HG03064 (cell line): ENCODE results near the gene EDC3.
"Not testable (repeated sequence)": the region's sequence is repeated elsewhere in the genome, so short reads cannot be mapped to it uniquely, and the experiment has no call there.

ENCODE experiments used
- ATAC-seq: cut with Tn5 transposase; IDR thresholded peaks from one replicate; pipeline ENCODE4 v1.9.1; 2021; ENCODE audit warnings: low read depth; ENCODE audit not compliant: unreplicated experiment

EDC3 gene

GRCh38 chr15:74612677-74613076 lies 83.1 kb downstream of the EDC3 start:
- no peak for ATAC-seq

DNA sequence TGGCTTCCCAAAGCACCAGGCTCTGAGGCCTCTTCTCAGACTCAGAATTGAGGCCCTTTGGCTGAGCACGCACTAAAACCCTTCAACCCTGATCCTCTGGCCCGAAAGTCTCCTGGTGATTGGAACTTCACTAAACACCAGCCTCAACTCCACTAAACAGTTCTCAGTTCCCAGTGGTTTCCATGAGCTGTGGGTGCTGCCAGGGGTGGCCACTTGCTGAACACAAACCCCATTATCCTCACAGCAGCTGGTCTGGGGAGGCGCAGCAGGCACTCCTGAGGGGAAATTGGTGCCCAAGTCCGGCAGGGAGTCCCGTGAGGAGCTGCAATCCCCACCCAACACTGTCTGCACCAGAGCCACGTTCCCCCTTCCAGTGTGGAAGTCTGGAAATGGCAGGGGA lies 84.0 kb downstream of the EDC3 start:
- no peak for ATAC-seq

DNA sequence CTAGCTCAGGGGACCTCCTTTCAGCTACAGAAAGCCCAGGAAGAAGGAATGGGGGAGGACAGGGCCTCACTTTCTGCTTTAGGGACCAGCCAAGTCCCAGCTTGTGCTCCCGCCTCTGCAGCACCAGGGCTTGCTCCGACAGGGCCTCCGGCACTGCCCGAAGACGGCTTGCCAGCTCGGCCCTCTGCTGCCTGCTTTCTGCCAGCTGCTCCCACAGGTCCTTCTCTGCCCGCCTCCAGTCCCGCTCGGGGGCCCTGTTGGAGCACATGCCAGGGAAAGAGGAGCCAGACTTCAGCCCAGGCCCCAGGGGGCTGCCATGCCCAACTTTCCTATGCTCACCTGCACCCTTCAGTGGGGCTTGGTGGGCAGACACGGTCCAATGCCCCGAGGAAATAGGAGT lies 84.5 kb downstream of the EDC3 start:
- ATAC-seq = no peak

GRCh38 chr15:74610302-74610951 lies 85.4 kb downstream of the EDC3 start:
- no peak for ATAC-seq

GRCh38 chr15:74609938-74610301 lies 85.9 kb downstream of the EDC3 start:
- ATAC-seq = no peak

GRCh38 chr15:74608786-74609185 lies 87.0 kb downstream of the EDC3 start:
- ATAC-seq = no peak

- no peak for ATAC-seq
Measured at GRCh38 chr15:74605795-74606150, 90.1 kb downstream of the EDC3 start.

DNA sequence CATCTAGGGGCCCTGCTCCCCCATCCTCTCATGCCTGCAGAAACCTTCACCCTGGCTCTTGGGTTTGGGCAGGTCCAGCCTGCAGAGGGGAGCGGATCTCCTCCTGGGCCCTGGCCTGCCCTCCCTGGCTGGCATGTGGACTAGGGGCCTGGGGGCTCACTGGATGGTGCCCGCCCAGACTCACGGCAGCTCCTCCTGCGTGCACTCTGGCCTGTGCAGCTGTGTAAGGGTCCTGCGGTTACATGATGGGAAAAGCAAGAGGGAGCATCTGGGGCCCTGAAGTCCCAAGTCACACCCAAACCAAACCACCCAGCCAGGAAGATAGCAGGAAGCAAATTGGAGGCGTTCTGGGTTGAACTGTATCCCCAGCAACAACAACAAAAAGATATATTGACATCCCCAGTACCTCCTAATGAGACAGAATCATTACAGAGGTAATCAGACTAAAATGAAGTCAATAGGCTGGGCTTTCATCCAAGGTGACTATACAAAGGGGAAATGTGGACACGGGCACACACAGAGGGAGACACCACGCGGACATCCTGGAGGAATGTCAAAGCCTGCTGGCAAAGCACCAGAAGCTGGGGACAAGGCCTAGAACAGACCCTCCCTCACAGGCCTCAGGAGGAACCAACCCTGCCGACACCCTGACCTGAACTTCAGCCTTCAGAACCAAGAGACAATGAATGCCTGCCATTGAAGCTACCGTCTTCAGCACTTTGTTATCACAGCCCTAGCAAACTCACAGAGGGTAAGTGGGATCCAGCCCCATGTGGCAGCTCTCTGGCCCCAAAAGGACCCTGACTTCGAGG lies 90.6 kb downstream of the EDC3 start:
- ATAC-seq = no peak

- ATAC-seq = no peak
Measured at GRCh38 chr15:74603789-74604705, 91.8 kb downstream of the EDC3 start.

DNA sequence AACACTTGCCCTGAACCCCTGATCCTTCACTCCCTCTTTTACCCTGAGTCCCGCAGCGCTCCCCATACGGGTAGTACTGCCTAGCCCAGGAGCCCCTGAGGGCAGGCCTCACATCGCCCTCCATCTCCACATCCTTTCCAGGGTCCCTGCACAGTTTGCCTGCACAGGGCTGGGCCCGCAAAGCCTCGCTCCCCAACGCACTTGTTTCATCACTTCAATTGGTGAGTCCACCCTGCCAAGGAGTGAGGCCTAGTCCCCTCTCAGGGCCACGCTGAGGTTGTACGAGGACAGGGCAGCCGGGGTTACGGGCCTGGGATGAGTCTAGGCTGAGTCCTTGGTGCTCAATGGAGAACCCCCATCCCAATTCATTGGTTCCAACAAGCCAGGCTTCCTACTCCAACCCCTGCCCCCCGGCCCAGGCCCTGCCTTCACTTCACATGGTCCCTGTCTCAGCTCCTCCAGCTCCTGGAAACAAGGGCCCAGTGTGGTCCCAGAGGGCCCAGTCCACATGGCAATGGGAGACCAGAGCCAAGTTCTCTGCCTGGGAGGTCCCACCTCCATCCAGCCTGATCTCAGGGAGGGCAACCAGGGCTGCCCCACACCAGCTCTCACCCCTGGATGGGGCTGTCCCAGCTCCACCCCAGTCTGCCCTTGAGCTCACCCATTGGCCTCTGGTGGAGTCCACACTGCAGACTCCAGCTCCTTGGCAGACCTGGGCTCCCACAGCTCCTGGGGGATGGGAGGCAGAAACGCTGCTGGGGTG lies 92.6 kb downstream of the EDC3 start:
- ATAC-seq = no peak

- ATAC-seq = no peak
Measured at GRCh38 chr15:74599156-74599555, 96.7 kb downstream of the EDC3 start.

- peak; percentile 83 for ATAC-seq
Measured at GRCh38 chr15:74598126-74598842, 97.5 kb downstream of the EDC3 start.

GRCh38 chr15:74597146-74597705 lies 98.6 kb downstream of the EDC3 start:
- not testable (repeated sequence) for ATAC-seq

- ATAC-seq = not testable (repeated sequence)
Measured at GRCh38 chr15:74596736-74597135, 99.1 kb downstream of the EDC3 start.

DNA sequence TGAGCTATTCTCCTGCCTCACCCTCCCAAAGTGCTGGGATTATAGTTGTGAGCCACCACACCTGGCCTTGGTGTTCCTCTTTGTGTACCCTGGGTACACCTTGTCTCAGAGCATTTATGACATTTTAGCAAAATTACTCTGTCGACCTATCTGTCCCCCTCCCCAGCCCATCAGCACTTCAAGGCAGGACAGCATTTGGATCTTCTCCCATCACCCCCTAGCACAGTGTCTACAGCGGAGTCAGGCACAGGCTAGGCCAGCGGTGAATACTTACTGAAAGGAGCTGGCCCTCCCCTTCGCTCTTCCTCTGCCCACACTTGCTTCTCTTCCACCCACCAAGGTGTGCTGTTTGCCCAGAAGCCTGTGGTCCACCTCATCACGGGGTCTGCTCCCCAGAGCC lies 100.6 kb downstream of the EDC3 start:
- no peak for ATAC-seq

GRCh38 chr15:74594455-74594854 lies 101.4 kb downstream of the EDC3 start:
- no peak for ATAC-seq

GRCh38 chr15:74593122-74593521 lies 102.7 kb downstream of the EDC3 start:
- ATAC-seq = no peak

DNA sequence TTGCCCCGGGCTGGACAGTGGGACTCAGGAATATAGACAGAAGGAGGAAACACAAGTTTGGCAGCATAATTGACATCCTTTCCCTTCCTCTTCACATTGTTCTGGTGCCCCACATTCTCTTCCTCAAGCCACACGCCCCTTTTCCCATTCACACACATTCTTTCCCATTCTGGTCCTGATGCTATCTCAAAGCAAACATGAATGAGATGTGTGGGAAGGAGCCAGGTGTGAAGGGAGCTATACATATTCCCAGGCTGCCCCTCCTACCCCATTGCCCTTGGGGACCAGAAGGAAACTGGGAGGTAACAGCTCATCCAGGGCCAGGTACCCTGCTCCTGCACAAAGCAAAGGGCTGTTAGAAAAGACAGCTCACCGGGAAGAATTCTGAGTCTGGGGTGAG lies 103.6 kb downstream of the EDC3 start:
- ATAC-seq = no peak

GRCh38 chr15:74589826-74590225 lies 106.0 kb downstream of the EDC3 start:
- no peak for ATAC-seq

GRCh38 chr15:74585857-74586256 lies 110.0 kb downstream of the EDC3 start:
- no peak for ATAC-seq
